ENCODE results near the gene AKT1. TPM values are rescaled to one million over a fixed set of nuclear protein-coding genes. Genes with fewer than 3 reads are reported as not detected.

Gene AKT1
- total RNA-seq, 3 donors from 2014 or later: 91.9 to 119 (median 116) TPM

GRCh38 chr14:104804481-104805325 is 9.2 kb upstream of the AKT1 start:
- intact Hi-C loops (cut with DNase I; ENCODE audit: low total_unique reads): no loop called here

GRCh38 chr14:104803912-104804410 is 8.4 kb upstream of the AKT1 start:
- Histone ChIP-seq H3K36me3 (no peaks in the 10 kb centered on the region), H3K9me3 (no peaks in the 10 kb centered on the region), H3K4me1 (peaks cover 6 to 10% of the 10 kb centered on the region in 2 donors), H3K27ac (no peak overlapping the region), H3K4me3 (no peak overlapping the region), H3K27me3 (no peaks in the 10 kb centered on the region)
- intact Hi-C loops (cut with DNase I; ENCODE audit: low total_unique reads): no loop called here
- DNase-seq (ENCODE audit: low spot score in 2 of 2): no peak
- TF ChIP-seq CTCF (IDR thresholded peaks at IDR 0.05): no peak
- TF ChIP-seq POLR2A (IDR thresholded peaks at IDR 0.05): no peak
- no peak for TF ChIP-seq POLR2AphosphoS5 (IDR thresholded peaks at IDR 0.05)

More at GRCh38 chr14:104804481-104805325, 9.2 kb upstream of the AKT1 start:
- Histone ChIP-seq H3K27ac (no peak overlapping the region), H3K4me3 (no peak overlapping the region), H3K9me3 (no peaks in the 10 kb centered on the region), H3K36me3 (no peaks in the 10 kb centered on the region), H3K4me1 (peaks cover 6 to 10% of the 10 kb centered on the region in 2 donors), H3K27me3 (no peaks in the 10 kb centered on the region)
- TF ChIP-seq POLR2AphosphoS5 (IDR thresholded peaks at IDR 0.05) (no peak), POLR2A (IDR thresholded peaks at IDR 0.05) (no peak), CTCF (IDR thresholded peaks at IDR 0.05) (no peak)
- no peak for DNase-seq (ENCODE audit: low spot score in 2 of 2)

DNA sequence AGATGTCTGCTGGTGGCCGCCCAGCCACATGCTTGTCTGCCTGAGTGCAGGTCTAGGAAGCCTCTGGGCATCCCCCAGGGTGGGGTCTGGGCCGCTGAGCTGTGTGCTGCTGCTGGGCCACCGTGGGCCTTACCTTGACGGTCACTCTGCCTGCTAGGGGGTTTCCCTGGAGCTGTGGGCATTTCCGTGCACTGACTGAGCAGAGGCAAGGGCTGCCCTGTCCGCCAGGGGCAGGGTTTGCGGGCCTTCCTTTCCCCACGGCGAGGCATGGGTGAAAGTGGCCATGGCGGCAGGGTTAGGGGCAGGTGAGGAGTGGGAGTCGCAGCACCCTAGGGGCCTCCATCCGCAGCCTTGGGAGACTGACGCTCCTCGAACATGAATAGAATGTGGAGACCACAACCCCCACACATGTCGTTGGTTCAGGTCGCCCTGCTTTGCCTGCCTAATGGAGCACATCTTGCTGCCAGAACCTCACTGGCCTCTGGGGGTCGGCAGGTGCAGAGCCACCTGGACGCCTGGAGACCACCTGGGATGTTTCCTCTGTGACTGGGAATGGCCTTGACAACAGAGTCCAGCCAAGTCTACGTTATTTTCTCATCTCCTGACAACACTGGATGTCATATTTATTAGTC is 7.8 kb upstream of the AKT1 start:
- Histone ChIP-seq H3K36me3 (no peaks in the 10 kb centered on the region), H3K27me3 (no peaks in the 10 kb centered on the region), H3K27ac (no peak overlapping the region), H3K9me3 (no peaks in the 10 kb centered on the region), H3K4me3 (no peak overlapping the region), H3K4me1 (peaks cover 6 to 10% of the 10 kb centered on the region in 2 donors)
- TF ChIP-seq CTCF (IDR thresholded peaks at IDR 0.05) (no peak), POLR2A (IDR thresholded peaks at IDR 0.05) (no peak), POLR2AphosphoS5 (IDR thresholded peaks at IDR 0.05) (no peak)
- DNase-seq (ENCODE audit: low spot score in 2 of 2): no peak
- intact Hi-C loops (cut with DNase I; ENCODE audit: low total_unique reads): no loop called here

GRCh38 chr14:104802394-104803184 is 7.0 kb upstream of the AKT1 start:
- DNase-seq (ENCODE audit: low spot score in 2 of 2): no peak
- Histone ChIP-seq H3K36me3 (no peaks in the 10 kb centered on the region), H3K27me3 (no peaks in the 10 kb centered on the region), H3K4me1 (peaks cover 6 to 10% of the 10 kb centered on the region in 2 donors), H3K9me3 (no peaks in the 10 kb centered on the region), H3K27ac (no peak overlapping the region), H3K4me3 (peak overlapping the region in 1 of 3 donors; percentile 44)
- no peak for TF ChIP-seq POLR2AphosphoS5 (IDR thresholded peaks at IDR 0.05)
- intact Hi-C loops (cut with DNase I; ENCODE audit: low total_unique reads): no loop called here
